Measurements from ENCODE around the gene PNLIPRP2. TPM values are rescaled to one million over a fixed set of nuclear protein-coding genes. Genes with fewer than 3 reads are reported as not detected.

PNLIPRP2 gene
- total RNA-seq, 1 donor from 2014 or later: not detected

DNA sequence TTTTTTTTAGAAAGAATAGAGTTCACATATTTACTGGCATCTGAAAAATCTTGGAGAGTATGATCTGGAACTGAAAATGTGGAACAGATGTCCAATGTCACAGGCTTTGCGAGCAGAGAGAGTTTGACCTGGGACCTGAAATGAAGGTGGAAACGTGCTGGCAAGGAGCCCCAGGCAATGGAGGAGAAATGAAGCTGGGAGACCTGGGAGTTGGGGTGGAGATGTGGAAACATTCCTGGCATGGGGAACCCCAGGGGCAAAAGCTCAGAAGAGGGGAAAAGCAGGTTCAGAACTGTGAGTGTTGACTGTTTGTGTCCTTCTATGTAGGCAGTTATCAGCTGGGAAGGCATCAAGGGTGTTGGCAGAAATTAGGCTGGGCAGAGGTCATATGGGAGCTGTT is 7.3 kb upstream of the PNLIPRP2 start:
- Histone ChIP-seq H3K9ac (ENCODE audit: low read length) (no peak overlapping the region), H3K27ac (ENCODE audit: low read depth, low read length) (no peak overlapping the region), H4K20me1 (ENCODE audit: insufficient read depth, low read length) (no peaks in the 10 kb centered on the region), H3K4me3 (ENCODE audit: insufficient read depth, low read depth, low read length) (no peak overlapping the region), H2AFZ (ENCODE audit: low read depth, low read length) (no peak overlapping the region), H3K27me3 (ENCODE audit: insufficient read depth, low read length) (no peaks in the 10 kb centered on the region), H3K9me3 (ENCODE audit: insufficient read depth, low read depth, low read length) (no peaks in the 10 kb centered on the region), H3K4me2 (ENCODE audit: low read length) (no peak overlapping the region), H3K79me2 (ENCODE audit: insufficient read depth, low read length) (no peaks in the 10 kb centered on the region), H3K36me3 (ENCODE audit: insufficient read depth, low read length) (no peaks in the 10 kb centered on the region), H3K4me1 (ENCODE audit: insufficient read depth, low read length) (no peaks in the 10 kb centered on the region)
- H3K9me3 Mint-ChIP-seq (ENCODE audit: unreplicated experiment): peaks cover 4% of the 10 kb centered on the region
- no peak for FAIRE-seq
- H3K36me3 Mint-ChIP-seq (ENCODE audit: low read depth, unreplicated experiment): no peaks in the 10 kb centered on the region
- peaks cover 43% of the 10 kb centered on the region for H3K27me3 Mint-ChIP-seq (ENCODE audit: low read depth, unreplicated experiment)
- TF ChIP-seq EZH2 (IDR thresholded peaks at IDR 0.05; ENCODE audit: insufficient read depth, low read length): no peak
- TF ChIP-seq, protein P1, sequence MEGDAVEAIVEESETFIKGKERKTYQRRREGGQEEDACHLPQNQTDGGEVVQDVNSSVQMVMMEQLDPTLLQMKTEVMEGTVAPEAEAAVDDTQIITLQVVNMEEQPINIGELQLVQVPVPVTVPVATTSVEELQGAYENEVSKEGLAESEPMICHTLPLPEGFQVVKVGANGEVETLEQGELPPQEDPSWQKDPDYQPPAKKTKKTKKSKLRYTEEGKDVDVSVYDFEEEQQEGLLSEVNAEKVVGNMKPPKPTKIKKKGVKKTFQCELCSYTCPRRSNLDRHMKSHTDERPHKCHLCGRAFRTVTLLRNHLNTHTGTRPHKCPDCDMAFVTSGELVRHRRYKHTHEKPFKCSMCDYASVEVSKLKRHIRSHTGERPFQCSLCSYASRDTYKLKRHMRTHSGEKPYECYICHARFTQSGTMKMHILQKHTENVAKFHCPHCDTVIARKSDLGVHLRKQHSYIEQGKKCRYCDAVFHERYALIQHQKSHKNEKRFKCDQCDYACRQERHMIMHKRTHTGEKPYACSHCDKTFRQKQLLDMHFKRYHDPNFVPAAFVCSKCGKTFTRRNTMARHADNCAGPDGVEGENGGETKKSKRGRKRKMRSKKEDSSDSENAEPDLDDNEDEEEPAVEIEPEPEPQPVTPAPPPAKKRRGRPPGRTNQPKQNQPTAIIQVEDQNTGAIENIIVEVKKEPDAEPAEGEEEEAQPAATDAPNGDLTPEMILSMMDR (IDR thresholded peaks at IDR 0.05; ENCODE audit: insufficient read depth, low read depth, low read length): no peak
- H3K4me3 Mint-ChIP-seq (ENCODE audit: unreplicated experiment): no peak overlapping the region
- H3K27ac Mint-ChIP-seq (ENCODE audit: unreplicated experiment): no peak overlapping the region
- no peak for DNase-seq (ENCODE audit: low read depth)
- H3K4me1 Mint-ChIP-seq (ENCODE audit: low read depth, unreplicated experiment): no peaks in the 10 kb centered on the region

DNA sequence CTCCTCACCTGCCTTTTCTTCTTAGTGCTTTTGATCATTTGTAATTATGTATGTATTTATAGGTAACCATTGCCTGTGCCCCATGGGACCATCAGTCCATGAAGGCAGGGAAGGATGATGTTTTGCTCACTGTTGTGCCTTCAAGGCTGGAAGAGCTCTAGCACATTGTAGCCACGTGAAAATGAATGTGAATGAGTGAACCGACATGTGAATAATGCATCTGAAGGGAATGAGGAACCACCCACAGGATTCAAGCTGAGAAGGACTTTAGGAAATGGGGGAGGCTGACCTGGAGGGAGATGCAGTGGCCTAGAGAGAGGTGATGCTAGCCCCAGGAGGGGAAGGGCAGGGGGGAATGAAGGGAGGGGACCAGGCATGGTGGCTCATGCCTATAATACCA is 6.0 kb upstream of the PNLIPRP2 start:
- no peaks in the 10 kb centered on the region for H3K9me3 ChIP-seq (ENCODE audit: insufficient read depth, low read depth, low read length)
- no peak overlapping the region for H3K4me2 ChIP-seq (ENCODE audit: low read length)
- Mint-ChIP-seq H3K4me1 (ENCODE audit: low read depth, unreplicated experiment) (no peaks in the 10 kb centered on the region), H3K36me3 (ENCODE audit: low read depth, unreplicated experiment) (no peaks in the 10 kb centered on the region), H3K27ac (ENCODE audit: unreplicated experiment) (no peak overlapping the region), H3K9me3 (ENCODE audit: unreplicated experiment) (peaks cover 4% of the 10 kb centered on the region), H3K27me3 (ENCODE audit: low read depth, unreplicated experiment) (peaks cover 37% of the 10 kb centered on the region), H3K4me3 (ENCODE audit: unreplicated experiment) (no peak overlapping the region)
- no peak for FAIRE-seq
- DNase-seq (ENCODE audit: low read depth): no peak
- H3K27ac ChIP-seq (ENCODE audit: low read depth, low read length): no peak overlapping the region
- no peak overlapping the region for H3K9ac ChIP-seq (ENCODE audit: low read length)
- H4K20me1 ChIP-seq (ENCODE audit: insufficient read depth, low read length): no peaks in the 10 kb centered on the region
- H3K79me2 ChIP-seq (ENCODE audit: insufficient read depth, low read length): no peaks in the 10 kb centered on the region
- no peaks in the 10 kb centered on the region for H3K36me3 ChIP-seq (ENCODE audit: insufficient read depth, low read length)
- TF ChIP-seq, protein P1 (IDR thresholded peaks at IDR 0.05; ENCODE audit: insufficient read depth, low read depth, low read length): no peak
- no peak overlapping the region for H3K4me3 ChIP-seq (ENCODE audit: insufficient read depth, low read depth, low read length)
- H3K4me1 ChIP-seq (ENCODE audit: insufficient read depth, low read length): no peaks in the 10 kb centered on the region
- no peaks in the 10 kb centered on the region for H3K27me3 ChIP-seq (ENCODE audit: insufficient read depth, low read length)
- no peak overlapping the region for H2AFZ ChIP-seq (ENCODE audit: low read depth, low read length)

DNA sequence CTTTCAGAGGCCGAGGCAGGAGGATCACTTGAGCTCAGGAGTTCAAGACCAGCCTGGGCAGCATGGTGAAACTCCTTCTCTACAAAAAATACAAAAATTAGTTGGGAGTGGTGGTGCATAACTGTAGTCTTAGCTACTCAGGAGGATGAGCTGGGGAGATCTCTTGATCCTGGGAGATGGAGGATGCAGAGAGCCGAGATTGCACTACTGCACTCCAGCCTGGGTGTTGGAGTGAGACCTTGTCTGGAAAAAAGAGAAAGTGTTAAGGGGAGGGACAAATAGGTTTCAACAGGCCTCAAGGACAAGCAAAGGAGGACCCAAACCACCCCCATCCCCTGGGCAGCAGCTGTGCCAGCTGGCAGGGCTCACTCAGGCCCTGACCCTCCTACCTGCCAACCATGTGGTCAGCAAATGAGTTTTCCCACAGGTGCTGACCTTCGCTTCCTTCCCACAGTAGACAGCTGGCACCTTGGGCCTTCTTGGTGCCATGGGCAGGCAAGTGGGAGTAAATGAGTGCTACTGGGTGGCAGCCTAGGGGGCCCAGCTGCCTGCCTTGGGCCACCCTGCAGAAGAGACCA is 5.5 kb upstream of the PNLIPRP2 start:
- no peaks in the 10 kb centered on the region for H3K4me1 Mint-ChIP-seq (ENCODE audit: low read depth, unreplicated experiment)
- no peak for TF ChIP-seq EZH2 (IDR thresholded peaks at IDR 0.05; ENCODE audit: insufficient read depth, low read length)
- TF ChIP-seq, protein P1 (IDR thresholded peaks at IDR 0.05; ENCODE audit: insufficient read depth, low read depth, low read length): no peak
- Histone ChIP-seq H2AFZ (ENCODE audit: low read depth, low read length) (no peak overlapping the region), H3K27me3 (ENCODE audit: insufficient read depth, low read length) (no peaks in the 10 kb centered on the region), H3K9ac (ENCODE audit: low read length) (no peak overlapping the region), H3K4me1 (ENCODE audit: insufficient read depth, low read length) (no peaks in the 10 kb centered on the region), H3K4me2 (ENCODE audit: low read length) (no peak overlapping the region), H3K27ac (ENCODE audit: low read depth, low read length) (no peak overlapping the region), H3K36me3 (ENCODE audit: insufficient read depth, low read length) (no peaks in the 10 kb centered on the region), H3K4me3 (ENCODE audit: insufficient read depth, low read depth, low read length) (no peak overlapping the region), H3K9me3 (ENCODE audit: insufficient read depth, low read depth, low read length) (no peaks in the 10 kb centered on the region), H3K79me2 (ENCODE audit: insufficient read depth, low read length) (no peaks in the 10 kb centered on the region), H4K20me1 (ENCODE audit: insufficient read depth, low read length) (no peaks in the 10 kb centered on the region)
- H3K36me3 Mint-ChIP-seq (ENCODE audit: low read depth, unreplicated experiment): no peaks in the 10 kb centered on the region
- H3K27me3 Mint-ChIP-seq (ENCODE audit: low read depth, unreplicated experiment): peaks cover 35% of the 10 kb centered on the region
- H3K27ac Mint-ChIP-seq (ENCODE audit: unreplicated experiment): no peak overlapping the region
- no peak overlapping the region for H3K4me3 Mint-ChIP-seq (ENCODE audit: unreplicated experiment)
- FAIRE-seq (no peak), DNase-seq (ENCODE audit: low read depth) (no peak)
- H3K9me3 Mint-ChIP-seq (ENCODE audit: unreplicated experiment): peaks cover 4% of the 10 kb centered on the region
